Ishikawa (cell line): ENCODE measurements around the gene OLFML2B.

Experiments
- CEBPB ChIP-seq: IDR thresholded peaks from 2 replicates; pipeline ENCODE4 v1.6.1; 2012
- CREB1 ChIP-seq: IDR thresholded peaks from 2 replicates; pipeline ENCODE4 v1.6.1; 2012; ENCODE audit warnings: low read depth
- EGR1 ChIP-seq: IDR thresholded peaks from 2 replicates; pipeline ENCODE4 v1.6.1; 2012
- EP300 ChIP-seq: IDR thresholded peaks from 2 replicates; pipeline ENCODE4 v1.6.1; 2012; ENCODE audit warnings: borderline replicate concordance
- FOXM1 ChIP-seq: IDR thresholded peaks from 2 replicates; pipeline ENCODE4 v1.6.1; 2012; ENCODE audit warnings: low read depth, borderline replicate concordance
- NFIC ChIP-seq: IDR thresholded peaks from 2 replicates; pipeline ENCODE4 v1.6.1; 2012
- RAD21 ChIP-seq: IDR thresholded peaks from 2 replicates; pipeline ENCODE4 v1.6.1; 2012; ENCODE audit warnings: low read depth
- TAF1 ChIP-seq: IDR thresholded peaks from 2 replicates; pipeline ENCODE4 v1.6.1; 2012; ENCODE audit warnings: low read depth, mild to moderate bottlenecking
- TCF12 ChIP-seq: IDR thresholded peaks from 2 replicates; pipeline ENCODE4 v1.6.1; 2012; ENCODE audit warnings: low read depth
- TEAD4 ChIP-seq: IDR thresholded peaks from 2 replicates; pipeline ENCODE4 v1.6.1; 2012
- YY1 ChIP-seq: IDR thresholded peaks from 2 replicates; pipeline ENCODE4 v1.6.1; 2012; ENCODE audit warnings: low read depth
- ZBTB7A ChIP-seq: IDR thresholded peaks from 2 replicates; pipeline ENCODE4 v1.6.1; 2012; ENCODE audit warnings: low read depth
- TF ChIP-seq, protein P1 (sequence below): IDR thresholded peaks from 2 replicates; pipeline ENCODE4 v1.6.1; 2012; ENCODE audit warnings: low read depth, mild to moderate bottlenecking
- TF ChIP-seq, protein P2 (sequence below): IDR thresholded peaks from 2 replicates; pipeline ENCODE4 v1.6.1; 2012
- TF ChIP-seq, protein P3 (sequence below): IDR thresholded peaks from 2 replicates; pipeline ENCODE4 v1.6.1; 2012

Gene OLFML2B

DNA sequence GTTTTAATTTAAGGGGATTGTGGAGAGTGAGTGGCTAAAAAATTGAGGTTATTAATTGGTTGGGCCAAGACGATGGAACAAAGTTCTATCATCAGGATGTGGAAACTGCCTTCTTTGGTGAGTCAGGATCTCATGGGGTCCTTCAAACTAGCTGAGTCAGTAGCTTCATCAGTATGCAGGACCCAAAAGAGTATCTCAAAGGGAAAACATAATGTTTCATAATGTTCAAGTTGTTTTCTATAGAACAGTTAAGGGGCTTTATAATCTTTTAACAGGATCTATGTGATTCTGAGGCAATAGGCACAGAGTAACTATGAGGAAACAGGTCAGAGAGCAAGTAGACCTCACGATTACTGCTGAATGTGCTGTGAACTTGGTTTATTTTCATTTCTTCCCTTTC lies 3.2 kb upstream of the OLFML2B start:
- TF ChIP-seq TEAD4 (no peak), FOXM1 (no peak), EGR1 (no peak), YY1 (no peak)

DNA sequence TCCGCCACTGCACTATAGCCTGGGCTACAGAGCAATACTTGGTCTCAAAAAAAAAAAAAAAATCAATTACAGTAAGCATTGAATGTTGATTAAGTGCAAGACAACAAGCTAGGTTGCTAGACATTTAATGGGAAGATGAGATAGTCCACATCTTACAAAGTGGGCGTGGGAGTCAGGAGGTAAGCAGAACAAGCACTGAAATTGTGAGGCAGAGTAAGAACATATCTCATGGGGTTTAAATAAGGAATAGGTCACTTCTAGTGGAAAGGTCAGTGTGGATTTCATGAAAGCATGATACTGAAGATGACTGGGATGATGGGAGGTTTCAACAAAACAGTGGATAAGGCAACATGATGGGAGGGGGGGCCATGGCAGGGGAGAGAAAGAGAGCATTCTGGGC lies 1.9 kb upstream of the OLFML2B start:
- TF ChIP-seq TAF1, result no peak
- no peak for TF ChIP-seq EP300
- no peak for TF ChIP-seq RAD21
- TF ChIP-seq FOXM1, result no peak
- TF ChIP-seq YY1, result no peak
- TF ChIP-seq, protein P1, sequence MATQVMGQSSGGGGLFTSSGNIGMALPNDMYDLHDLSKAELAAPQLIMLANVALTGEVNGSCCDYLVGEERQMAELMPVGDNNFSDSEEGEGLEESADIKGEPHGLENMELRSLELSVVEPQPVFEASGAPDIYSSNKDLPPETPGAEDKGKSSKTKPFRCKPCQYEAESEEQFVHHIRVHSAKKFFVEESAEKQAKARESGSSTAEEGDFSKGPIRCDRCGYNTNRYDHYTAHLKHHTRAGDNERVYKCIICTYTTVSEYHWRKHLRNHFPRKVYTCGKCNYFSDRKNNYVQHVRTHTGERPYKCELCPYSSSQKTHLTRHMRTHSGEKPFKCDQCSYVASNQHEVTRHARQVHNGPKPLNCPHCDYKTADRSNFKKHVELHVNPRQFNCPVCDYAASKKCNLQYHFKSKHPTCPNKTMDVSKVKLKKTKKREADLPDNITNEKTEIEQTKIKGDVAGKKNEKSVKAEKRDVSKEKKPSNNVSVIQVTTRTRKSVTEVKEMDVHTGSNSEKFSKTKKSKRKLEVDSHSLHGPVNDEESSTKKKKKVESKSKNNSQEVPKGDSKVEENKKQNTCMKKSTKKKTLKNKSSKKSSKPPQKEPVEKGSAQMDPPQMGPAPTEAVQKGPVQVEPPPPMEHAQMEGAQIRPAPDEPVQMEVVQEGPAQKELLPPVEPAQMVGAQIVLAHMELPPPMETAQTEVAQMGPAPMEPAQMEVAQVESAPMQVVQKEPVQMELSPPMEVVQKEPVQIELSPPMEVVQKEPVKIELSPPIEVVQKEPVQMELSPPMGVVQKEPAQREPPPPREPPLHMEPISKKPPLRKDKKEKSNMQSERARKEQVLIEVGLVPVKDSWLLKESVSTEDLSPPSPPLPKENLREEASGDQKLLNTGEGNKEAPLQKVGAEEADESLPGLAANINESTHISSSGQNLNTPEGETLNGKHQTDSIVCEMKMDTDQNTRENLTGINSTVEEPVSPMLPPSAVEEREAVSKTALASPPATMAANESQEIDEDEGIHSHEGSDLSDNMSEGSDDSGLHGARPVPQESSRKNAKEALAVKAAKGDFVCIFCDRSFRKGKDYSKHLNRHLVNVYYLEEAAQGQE, result no peak
- no peak for TF ChIP-seq CREB1
- no peak for TF ChIP-seq NFIC
- TF ChIP-seq TCF12, result no peak
- TF ChIP-seq, protein P2, sequence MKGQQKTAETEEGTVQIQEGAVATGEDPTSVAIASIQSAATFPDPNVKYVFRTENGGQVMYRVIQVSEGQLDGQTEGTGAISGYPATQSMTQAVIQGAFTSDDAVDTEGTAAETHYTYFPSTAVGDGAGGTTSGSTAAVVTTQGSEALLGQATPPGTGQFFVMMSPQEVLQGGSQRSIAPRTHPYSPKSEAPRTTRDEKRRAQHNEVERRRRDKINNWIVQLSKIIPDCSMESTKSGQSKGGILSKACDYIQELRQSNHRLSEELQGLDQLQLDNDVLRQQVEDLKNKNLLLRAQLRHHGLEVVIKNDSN, result no peak
- TF ChIP-seq CEBPB, result no peak
- TF ChIP-seq, protein P3, sequence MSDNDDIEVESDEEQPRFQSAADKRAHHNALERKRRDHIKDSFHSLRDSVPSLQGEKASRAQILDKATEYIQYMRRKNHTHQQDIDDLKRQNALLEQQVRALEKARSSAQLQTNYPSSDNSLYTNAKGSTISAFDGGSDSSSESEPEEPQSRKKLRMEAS, result no peak
- TF ChIP-seq TEAD4, result no peak
- TF ChIP-seq EGR1, result no peak

DNA sequence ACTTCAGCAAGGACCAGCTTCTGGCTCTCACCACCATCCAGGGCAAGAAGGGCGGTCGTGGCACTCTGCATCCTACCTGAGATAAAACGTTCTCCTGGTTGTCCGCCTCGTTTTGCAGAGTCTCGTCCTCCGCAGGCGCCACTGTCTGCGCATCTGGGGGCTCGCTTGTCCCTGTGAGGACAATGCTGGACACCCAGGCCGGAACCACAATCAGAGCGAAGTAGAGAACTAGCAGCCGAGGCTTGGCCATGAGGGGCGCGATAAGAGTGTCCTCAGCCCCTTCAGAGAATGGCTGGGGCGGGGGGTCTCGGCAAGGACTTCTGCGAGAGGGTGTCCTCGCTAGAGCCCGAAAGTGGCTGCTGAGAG lies 505 bp downstream of the OLFML2B start:
- TF ChIP-seq EGR1 (no peak), RAD21 (no peak), YY1 (no peak), EP300 (no peak), CREB1 (no peak), CEBPB (no peak), TEAD4 (no peak), TCF12 (no peak), FOXM1 (no peak), TAF1 (no peak), ZBTB7A (no peak), NFIC (no peak)
- TF ChIP-seq, protein P2, result no peak
- TF ChIP-seq, protein P3, result no peak
- TF ChIP-seq, protein P1, result no peak

DNA sequence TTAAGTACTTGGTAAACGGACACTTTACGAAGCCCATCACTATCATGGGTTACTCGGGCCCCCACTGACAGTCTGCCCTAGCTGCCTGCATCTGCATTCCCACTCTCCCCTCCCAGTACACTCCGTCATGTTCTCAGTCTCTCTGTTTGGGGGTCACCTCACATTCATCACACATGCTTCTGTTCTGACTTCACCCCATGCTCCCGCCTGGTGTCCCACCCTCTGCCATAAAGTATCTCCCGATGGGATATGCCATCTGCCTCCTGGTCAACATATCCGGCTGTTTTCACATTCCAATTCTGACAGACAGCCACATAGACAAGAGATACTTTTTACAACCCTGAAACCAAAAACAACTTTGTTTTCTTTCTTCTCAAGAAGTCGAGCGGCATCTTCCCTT lies 1.0 kb downstream of the OLFML2B start:
- TF ChIP-seq, protein P1, result no peak
- TF ChIP-seq FOXM1 (no peak), TCF12 (no peak), NFIC (no peak), EP300 (no peak)

DNA sequence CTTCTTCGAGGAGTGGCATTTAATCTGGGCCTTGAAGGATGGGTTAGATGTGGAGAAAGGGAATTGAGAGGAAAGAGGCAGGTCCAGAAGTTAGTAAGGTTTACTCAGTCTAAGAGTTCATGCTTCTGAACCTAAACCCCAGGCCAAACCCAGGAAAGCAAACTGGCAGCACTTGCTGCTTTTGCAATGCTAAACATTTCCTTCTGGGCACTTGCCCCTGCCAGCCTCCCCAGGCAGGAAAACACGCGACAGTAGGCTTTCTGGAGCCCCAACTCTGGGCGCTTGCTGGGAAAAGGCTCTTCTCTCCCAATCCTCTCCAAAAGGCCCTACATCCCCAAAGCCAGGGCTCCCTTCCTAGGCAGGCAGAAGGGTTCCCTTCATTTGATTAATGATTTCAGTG lies 2.5 kb downstream of the OLFML2B start:
- no peak for TF ChIP-seq TEAD4
- TF ChIP-seq EP300, result no peak
- no peak for TF ChIP-seq TAF1
